HG03060 (cell line): Measurements from ENCODE around the gene BLOC1S5.
A peak's percentile ranks its signal among the peaks of the same experiment; 100 is the strongest.

ENCODE experiments used
- ATAC-seq: cut with Tn5 transposase; IDR thresholded peaks from one replicate; pipeline ENCODE4 v1.9.1; 2021; ENCODE audit warnings: low read depth, moderate number of reproducible peaks; ENCODE audit not compliant: unreplicated experiment

The BLOC1S5 gene

GRCh38 chr6:8063761-8064637, at the start of gene BLOC1S5:
Gene BLOC1S5 (minus strand): TSS chr6:8064389. CDS start chr6:8064376, 13 bp downstream.
- peak; percentile 82 for ATAC-seq

- ATAC-seq = no peak
Observed at GRCh38 chr6:8113131-8113654, 49.0 kb upstream of the BLOC1S5 start.

GRCh38 chr6:8110725-8111124, 46.5 kb upstream of the BLOC1S5 start:
- no peak for ATAC-seq

- no peak for ATAC-seq
Observed at GRCh38 chr6:8110117-8110721, 46.0 kb upstream of the BLOC1S5 start.

GRCh38 chr6:8108759-8109539, 44.8 kb upstream of the BLOC1S5 start:
- no peak for ATAC-seq

- ATAC-seq = no peak
Observed at GRCh38 chr6:8108031-8108660, 44.0 kb upstream of the BLOC1S5 start.

- ATAC-seq = no peak
Observed at GRCh38 chr6:8105791-8106190, 41.6 kb upstream of the BLOC1S5 start.

- ATAC-seq = no peak
Observed at GRCh38 chr6:8103726-8104125, 39.5 kb upstream of the BLOC1S5 start.

- peak; percentile 98 for ATAC-seq
Observed at GRCh38 chr6:8102122-8102958, 38.2 kb upstream of the BLOC1S5 start, which contains the start of gene EEF1E1. Gene EEF1E1 (minus strand): TSS chr6:8102548. CDS start chr6:8102521, 27 bp downstream.

- no peak for ATAC-seq
Observed at GRCh38 chr6:8100159-8100854, 36.1 kb upstream of the BLOC1S5 start.

GRCh38 chr6:8090650-8091049, 26.5 kb upstream of the BLOC1S5 start:
- ATAC-seq = no peak

- ATAC-seq = no peak
Observed at GRCh38 chr6:8088886-8089285, 24.7 kb upstream of the BLOC1S5 start.

- ATAC-seq = no peak
Observed at GRCh38 chr6:8087870-8088754, 23.9 kb upstream of the BLOC1S5 start.

GRCh38 chr6:8086755-8087306, 22.6 kb upstream of the BLOC1S5 start:
- no peak for ATAC-seq

- no peak for ATAC-seq
Observed at GRCh38 chr6:8085053-8085511, 20.9 kb upstream of the BLOC1S5 start.

- no peak for ATAC-seq
Observed at GRCh38 chr6:8084586-8084985, 20.4 kb upstream of the BLOC1S5 start.
